Measurements from ENCODE around the gene DDX11.
A peak's percentile ranks its signal among the peaks of the same experiment; 100 is the strongest.
"Not testable (repeated sequence)": the region's sequence is repeated elsewhere in the genome, so short reads cannot be mapped to it uniquely, and the experiment has no call there.

Gene DDX11

DNA sequence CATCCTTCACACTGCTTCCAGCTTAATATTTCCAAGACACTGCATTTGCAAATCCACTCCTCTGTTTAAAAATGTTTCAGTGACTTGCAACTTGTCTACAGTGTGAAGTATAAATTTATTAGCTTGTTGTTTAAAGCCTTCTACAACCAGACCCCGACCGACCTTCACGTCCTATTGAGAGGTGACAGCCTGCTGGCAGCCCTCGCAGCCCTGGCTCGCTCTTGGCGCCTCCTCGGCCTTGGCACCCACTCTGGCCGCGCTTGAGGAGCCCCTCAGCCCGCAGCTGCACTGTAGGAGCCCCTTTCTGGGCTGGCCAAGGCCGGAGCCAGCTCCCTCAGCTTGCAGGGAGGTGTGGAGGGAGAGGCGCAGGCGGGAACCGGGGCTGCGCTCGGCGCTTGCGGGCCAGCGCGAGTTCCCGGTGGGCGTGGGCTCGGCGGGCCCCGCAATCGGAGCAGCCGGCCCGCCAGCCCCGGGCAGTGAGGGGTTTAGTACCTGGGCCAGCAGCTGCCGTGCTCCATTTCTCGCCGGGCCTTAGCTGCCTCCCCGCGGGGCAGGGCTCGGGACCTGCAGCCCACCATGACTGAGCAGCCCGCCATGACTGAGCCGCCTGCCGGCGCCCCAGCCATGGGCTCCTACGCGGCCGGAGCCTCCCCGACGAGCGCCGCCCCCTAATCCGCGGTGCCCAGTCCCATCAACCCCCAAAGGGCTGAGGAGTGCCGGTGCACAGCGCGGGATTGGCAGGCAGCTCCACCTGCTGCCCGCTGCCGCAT lies 2.5 kb upstream of the DDX11 start:
- not testable (repeated sequence) for DNase-seq

DNA sequence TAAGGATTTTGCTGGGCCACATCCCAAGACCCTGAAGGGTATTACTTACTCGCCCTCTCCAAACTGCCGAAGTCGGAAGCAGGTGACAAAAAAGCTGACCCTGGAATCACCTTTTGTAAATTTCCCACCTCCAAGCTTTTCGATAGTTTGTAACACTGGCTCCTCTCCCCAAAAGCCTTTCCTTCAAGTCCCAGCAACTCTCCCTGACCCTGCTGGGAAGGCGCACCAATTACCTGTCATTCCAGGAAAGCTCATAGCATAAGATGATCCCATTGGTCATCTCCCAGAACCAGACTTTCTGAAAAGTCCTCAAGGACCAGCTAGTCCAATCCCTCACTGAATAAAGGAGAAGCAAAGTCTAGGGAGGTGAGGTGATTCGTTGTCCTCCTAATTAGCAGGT lies 698 bp upstream of the DDX11 start:
- DNase-seq: not testable (repeated sequence)

DNA sequence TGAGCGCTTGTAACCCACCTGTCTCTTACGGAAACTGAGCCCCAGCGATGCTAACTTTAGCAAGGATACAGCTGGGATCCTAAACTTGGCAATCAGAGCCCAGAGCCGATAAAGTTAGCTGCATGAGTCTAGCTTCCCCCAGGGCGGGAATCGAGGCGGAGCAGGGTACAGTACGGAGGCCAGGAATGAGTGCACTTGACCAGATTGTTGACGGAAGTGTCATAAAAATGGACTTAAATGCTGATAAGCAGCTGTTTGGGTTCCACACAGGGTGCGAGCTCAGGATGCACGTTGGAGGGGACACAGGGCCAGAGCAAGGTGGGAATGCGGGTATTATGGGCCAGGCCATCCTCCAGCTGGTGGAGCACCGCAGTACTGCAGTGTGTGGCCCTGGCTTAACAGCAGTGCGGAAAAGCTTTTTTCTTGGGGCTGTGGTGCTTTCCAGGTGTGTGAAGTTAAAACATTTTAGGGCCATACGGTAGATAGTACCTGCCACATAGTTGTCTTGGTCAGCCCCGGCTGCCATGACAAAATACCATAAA lies 744 bp downstream of the DDX11 start:
- peak; percentile 34 for DNase-seq

DNA sequence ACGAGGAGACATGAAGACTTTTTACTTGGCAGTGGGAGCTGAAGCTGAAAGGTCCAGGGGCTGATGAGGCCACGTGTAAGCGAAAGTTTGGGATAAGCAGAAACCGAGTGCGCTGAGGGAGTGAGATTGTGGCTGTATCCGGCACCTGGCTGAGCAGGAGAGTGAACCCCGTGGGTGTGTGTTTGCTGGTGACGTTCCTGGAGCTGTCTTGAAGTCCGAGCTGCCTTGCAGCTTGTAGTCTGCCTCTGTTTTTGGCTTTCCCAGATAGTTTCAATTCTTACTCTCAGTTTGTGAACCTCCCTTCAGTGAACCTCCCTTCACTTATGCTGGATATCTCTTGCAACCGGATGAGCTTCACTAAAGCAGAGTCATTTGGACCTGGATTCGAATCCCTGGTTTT lies 2.5 kb downstream of the DDX11 start:
- DNase-seq: not testable (repeated sequence)

DNA sequence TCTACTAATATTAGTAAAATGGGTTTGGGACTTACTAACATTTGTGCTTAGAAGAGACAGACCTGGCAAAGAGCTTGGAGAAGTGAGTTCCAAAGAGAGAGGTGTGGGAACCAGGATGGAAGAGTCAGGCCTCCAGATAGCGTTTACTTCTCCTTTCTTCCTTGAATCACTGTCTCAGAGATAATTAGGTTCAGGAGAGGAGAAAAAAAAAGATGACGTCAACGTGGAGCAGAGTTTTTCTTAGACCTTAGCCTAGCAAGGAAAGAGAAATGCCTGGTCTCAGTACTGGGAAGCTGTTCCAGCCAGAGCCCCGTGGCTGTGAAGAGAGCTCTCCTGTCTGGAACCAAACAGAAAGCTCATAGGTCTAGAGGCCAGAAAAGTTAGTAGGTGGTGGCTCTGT lies 3.4 kb downstream of the DDX11 start:
- DNase-seq: not testable (repeated sequence)

DNA sequence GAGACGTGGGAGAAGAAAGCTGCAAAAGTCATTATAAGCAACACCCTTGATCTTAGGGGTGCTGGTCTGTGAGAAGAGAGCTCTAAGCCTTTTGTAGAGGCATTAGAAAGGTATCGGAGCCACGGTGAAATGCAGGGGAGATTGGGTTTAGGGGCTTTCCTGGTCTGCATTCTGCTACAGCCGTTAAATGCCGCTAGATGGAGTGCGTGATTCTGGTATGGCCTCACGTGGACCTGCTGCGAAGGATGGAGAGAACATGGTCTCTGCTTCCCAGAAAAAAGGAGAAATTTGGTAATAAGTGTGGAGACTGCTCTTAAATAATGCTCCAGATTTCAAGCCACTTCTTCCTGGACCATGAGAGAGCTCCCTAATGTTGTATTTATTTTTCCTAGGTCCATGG lies 4.3 kb downstream of the DDX11 start:
- DNase-seq: not testable (repeated sequence)

DNA sequence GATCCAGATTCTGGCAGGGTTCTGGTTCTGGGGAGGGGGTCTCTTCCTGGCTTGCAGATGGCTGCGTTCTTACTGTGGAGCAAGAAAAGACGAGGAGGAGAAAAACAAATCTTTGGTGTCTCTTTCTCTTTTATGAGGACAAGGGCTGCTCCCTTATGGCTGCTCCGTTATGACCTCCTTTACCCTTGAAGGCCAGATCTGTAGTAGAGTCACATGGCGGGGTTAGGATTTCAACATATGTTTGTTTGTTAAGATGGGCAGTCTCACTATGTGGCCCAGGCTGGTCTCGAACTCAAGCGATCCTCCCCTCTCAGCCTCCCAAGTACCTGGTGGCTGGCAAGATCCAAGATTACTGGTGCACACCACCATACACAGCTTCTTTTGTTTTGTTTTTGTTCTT lies 5.8 kb downstream of the DDX11 start:
- not testable (repeated sequence) for DNase-seq

DNA sequence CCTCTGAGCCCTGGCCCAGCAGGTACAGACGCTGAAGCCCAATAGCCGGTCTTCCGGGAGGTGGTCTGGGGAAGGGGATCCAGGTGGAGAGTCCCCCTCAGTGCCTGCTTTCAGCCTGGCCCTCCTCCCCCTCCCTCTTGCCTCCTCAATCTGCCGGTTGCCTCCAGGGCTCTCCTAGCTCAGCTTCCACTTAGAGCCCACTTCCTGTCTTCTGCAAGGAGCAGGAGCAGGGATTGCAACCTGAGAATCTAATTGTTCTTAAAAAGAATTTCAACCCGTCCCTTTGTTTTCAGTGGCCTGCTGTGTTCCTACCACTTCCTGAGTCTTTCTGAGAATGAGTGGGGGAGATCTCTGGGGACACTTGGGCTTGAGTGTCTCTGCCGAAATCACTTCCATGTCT lies 6.6 kb downstream of the DDX11 start:
- DNase-seq: not testable (repeated sequence)

DNA sequence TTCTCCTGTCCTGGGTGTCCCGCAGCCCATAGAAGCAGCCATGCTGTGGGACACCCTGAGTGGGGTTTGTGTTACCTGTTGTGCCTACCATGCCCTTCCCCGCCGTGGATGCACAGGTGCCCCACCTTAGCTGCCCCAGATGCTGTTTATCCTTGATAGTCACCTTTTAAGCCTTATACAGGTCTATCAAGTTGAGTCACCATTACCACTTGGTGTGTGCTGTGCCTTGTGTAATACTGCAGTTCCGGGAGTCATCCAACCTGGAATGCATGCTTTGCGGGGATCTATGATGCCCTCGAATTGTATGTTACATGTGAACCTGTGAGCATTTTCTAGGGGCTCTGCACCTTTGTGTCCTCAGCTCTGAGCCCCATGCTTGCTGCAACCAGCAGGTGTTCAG lies 7.6 kb downstream of the DDX11 start:
- DNase-seq: not testable (repeated sequence)

DNA sequence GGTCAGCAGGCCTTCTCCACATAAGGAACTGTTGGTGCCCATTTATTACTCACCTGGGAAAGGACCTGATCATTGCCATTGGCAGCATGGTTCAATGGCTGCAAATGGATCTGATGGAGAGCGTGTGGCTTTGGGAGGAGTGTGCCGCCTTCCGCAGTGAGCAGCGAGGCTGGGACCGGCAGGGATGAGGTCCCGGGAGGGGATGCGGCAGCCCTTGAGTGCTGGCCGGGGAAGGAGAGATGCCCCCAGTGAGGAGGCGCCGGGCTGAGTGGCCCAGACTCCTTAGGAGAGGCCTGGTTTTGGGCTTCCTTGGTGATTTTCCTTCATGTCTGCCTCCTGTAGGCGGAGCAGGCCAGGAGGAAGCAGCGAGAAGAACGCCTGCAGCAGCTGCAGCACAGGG lies 10.6 kb downstream of the DDX11 start:
- not testable (repeated sequence) for DNase-seq

DNA sequence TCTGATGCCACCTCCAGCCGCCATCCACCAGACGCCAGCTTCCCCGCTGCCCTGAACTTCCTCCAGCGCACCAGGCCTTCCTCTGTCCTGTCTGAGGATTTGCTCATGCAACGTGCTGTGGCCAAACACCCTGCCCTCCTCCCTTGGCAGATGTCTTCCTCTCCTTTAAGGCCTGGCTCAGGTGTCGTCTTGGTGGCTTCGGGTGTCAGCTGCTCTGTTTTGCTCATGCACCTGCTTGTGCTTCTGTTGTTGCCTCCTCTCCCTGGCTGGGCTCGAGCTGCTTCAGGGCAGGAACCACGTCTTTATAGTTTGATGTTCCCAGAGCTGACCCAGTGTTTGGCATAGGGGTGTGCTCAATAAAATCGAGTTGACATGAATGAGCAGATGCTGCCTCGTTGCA lies 12.4 kb downstream of the DDX11 start:
- DNase-seq: not testable (repeated sequence)

DNA sequence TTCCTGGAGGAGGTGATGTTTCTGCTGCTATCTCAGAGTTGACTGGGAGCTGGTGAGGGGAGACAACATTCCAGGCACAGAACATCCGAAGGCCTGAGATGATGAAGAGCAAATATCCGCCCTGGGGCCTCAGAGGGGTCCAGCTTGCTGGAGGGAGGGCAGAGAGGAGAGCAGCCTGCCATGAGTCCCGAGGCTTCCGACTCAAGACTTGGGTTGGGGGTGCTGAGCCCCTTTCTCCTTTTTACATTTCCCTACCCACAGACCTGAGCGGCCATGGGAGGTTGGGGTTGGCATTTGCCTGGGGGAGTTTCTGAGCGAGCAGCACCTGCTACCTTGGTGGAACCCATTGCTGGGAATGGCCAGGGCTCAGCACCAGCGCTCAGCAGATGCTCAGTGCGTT lies 13.8 kb downstream of the DDX11 start:
- not testable (repeated sequence) for DNase-seq

DNA sequence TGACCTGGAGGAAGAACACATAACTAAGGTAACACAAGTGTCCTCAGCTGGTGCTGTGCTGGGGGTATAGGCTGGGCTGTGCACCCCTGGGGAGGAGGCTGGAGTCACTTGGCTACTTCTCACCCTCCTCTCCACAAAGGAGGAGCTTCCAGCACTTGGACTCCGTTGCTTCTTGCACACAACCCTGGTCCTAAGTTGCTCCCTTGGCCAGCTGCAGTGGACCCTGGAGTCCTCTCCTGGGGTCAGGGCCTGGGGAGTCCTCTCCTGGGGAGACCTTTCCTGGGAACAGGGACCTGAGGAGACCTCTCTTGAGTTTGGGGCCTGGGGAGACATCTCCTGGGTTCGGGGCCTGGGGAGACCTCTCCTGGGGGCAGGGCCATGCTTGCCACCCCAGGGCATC lies 14.3 kb downstream of the DDX11 start:
- not testable (repeated sequence) for DNase-seq

DNA sequence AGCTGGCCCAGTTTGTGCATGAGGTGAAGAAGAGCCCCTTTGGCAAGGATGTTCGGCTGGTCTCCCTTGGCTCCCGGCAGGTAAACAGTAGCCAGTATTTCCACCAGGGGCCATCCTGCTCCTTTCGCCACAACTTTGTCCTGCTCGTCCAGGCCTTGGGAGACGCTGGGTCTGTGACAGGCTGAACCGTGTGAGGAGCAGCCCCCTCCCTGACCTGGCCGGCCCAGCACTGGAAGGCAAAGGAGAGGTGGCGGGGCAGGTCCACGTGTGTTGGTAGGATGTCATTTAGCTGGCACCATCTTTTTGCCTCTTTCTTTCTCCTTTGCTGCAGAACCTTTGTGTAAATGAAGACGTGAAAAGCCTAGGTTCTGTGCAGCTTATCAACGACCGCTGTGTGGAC lies 15.4 kb downstream of the DDX11 start:
- DNase-seq: no peak

DNA sequence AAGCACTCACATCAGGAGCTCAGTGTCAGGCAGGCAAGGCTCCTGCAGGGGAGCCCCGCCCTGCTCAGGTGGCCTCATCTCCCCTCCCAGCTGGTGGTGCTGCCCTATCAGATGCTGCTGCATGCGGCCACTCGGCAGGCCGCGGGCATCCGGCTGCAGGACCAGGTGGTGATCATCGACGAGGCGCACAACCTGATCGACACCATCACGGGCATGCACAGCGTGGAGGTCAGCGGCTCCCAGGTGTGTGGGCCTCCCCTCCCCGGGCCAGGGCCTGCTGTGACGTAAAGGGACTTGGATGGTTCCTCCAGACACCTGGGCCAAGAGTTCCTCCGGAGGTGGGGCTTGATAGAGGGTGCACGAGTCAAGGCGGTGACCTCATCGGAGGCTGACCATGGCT lies 18.0 kb downstream of the DDX11 start:
- not testable (repeated sequence) for DNase-seq

DNA sequence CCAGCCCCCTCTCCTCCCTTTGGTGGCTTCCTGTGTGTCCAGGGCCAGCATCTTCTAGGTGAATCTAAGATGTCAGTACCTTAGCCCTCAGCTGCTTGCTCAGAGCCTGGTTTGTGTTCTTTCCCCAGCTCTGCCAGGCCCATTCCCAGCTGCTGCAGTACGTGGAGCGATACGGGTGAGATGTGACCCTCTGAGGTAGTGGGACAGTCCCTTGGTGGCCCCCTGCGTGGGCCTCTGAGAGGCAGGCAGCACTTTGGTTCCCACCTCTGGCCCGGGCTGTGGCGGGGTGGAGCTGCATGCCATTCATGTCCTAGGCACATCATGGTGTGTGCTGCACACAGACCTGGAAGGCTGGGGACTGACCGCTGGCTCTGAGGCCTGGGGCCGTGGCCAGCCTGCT lies 19.1 kb downstream of the DDX11 start:
- not testable (repeated sequence) for DNase-seq

DNA sequence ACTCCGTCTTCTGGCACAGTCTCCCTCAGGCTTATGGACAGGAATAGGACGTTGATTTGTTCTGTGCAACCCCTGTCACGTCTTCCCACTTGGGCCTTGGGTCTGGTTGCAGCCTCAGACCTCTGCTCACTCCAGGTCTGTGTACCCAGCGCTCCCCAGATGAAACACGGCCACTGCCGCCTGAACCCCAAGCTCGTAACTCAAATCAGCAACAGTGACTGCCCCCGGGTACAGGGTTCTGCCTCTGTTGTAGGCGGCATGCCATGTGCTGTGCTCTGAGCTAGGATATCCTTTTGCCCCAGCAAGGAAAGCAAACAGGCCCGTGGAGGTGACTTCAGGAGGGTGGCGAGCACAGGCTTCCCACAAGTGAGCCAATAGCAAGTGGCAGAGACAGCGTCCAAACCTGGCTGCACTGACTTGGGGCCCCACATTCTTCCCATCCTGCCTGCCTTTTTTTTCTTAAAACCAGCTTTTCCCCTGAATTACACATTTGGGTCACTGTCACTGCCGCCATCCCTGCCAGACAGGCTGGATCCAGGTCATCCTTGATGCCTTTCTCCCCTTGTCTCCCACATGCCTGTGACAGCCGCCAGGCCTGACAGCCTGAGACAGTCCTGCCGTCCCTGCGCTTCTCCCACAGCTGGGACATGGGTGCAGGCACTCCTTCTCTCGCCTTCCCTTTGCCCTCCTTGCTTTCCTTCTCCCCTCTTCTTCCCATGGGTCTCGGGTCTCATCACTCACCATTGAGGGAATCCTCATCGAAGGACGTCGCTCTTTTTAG lies 21.6 kb downstream of the DDX11 start:
- DNase-seq: not testable (repeated sequence)

DNA sequence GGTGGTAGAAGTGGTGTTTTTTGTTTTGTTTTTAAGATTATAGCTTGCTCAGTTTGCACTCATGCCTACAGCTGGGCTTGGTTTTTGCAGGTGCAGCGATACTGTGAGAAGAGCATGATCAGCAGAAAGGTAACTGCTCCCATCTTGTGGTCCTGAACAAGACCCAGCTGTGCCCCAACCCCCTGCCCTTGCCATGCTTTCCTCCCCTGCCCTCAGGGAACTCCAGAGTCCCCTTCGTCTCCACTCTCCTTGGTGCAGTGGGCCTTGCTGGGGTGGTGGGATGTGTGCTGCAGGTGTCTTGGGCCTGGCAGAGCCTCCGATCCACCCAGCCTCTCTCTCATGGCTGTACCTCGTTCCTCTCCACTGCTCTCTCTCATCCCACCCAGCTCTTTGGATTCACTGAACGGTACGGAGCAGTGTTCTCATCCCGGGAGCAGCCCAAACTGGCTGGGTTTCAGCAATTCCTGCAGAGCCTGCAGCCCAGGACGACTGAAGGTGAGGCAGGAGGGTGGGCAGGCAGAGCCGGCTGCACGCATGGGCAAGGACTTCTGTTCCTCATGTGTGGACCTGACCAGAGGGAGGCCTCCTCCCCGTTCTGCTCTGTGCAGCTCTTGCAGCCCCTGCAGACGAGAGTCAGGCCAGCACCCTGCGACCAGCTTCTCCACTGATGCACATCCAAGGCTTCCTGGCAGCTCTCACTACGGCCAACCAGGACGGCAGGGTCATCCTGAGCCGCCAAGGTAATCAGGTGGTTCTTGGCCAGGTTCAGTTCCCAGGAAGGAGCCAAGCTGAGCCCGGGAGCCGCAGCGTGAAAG lies 22.8 kb downstream of the DDX11 start:
- DNase-seq: not testable (repeated sequence)

DNA sequence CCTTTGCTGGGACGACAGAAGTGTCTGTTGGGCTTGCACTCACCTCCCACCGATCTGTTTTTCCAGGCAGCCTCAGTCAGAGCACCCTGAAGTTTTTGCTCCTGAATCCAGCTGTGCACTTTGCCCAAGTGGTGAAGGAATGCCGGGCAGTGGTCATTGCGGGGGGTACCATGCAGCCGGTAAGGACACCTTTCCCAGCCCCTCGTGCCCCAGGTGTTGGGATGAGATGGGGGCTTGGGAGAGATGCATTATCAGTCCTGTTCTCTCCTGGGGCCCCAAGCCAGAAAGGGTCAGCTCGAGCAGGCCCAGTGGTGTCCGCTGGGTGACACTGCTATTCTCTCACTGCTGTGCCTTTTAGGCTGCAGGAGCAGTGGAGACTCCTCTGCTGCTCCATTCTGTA lies 24.2 kb downstream of the DDX11 start:
- not testable (repeated sequence) for DNase-seq

DNA sequence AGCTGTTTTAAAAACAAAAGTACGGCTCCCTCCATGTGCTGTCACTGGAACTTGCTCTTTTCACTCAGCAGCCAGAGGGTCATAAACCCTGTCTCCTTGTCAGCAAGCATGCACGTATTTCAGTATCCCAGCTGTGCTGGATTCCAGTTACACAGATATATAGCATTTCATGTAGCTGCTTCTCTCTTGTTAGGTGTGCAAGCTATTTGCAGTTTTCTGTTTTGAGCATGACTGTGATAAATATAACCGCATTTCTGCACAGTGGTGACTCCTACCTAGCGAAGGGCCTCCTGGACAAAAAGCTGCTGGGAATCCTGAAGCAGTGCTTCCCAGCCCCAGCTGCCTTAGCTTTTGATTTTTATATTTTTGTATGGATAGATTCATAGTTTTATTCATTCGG lies 24.7 kb downstream of the DDX11 start:
- not testable (repeated sequence) for DNase-seq

DNA sequence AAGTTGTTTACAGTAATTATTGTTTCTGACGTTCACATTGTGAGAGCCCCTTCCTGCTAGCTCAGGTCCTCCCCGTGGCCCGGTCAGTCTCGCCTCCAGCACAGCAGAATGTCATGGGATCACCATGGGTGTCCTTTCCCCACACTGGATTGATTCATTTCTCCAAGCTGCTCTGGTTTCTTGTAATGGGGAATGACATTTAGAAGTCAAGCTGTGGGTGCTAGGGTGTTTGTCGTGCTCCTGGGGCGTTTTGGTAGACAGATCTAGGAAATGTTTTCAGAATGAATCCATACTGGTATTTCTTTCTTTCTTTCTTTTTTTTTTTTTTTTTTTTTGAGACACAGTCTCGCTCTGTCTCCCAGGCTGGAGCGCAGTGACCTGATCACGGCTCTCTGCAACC lies 25.1 kb downstream of the DDX11 start:
- not testable (repeated sequence) for DNase-seq

DNA sequence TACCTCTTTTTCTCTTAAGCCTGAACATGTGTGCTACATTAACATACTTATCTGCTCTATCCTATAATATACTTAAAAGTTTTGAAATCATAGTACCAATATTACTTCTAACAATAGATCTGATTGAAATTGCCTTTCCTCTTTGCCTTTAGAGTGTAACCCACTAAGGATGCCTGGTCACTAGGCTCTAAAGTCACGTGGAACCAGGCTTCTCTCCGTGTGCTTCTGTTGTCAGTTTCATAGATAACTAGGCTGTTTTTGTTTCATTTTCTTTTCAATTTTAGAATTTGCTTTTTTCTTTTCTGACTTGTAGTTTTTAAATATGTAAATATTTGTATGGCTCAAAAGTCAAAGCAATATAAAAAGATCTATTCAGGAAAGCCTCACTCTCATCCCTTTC lies 25.8 kb downstream of the DDX11 start:
- not testable (repeated sequence) for DNase-seq
